ENCODE data around the gene PTPRB. TPM values are rescaled to one million over a fixed set of nuclear protein-coding genes. Genes with fewer than 3 reads are reported as not detected.

The PTPRB gene
- polyA plus RNA-seq, 2 of the 4 experiments (the other 2 are of a cell fraction): 0.34 to 0.57 TPM

GRCh38 chr12:70556179-70556869, 80.9 kb downstream of the PTPRB start:
- TF ChIP-seq, protein P1, sequence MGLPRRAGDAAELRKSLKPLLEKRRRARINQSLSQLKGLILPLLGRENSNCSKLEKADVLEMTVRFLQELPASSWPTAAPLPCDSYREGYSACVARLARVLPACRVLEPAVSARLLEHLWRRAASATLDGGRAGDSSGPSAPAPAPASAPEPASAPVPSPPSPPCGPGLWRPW (IDR thresholded peaks at IDR 0.05): no peak
- no peak for TF ChIP-seq GATA3 (IDR thresholded peaks at IDR 0.05; ENCODE audit: borderline replicate concordance)
- no peak for TF ChIP-seq RNF2 (IDR thresholded peaks at IDR 0.05; ENCODE audit: borderline replicate concordance, low read depth)
- TF ChIP-seq CTCF (IDR thresholded peaks at IDR 0.05): no peak
- no peak for TF ChIP-seq ZFP36 (IDR thresholded peaks at IDR 0.05; ENCODE audit: borderline replicate concordance, partially characterized antibody)
- no peak for TF ChIP-seq MYC (IDR thresholded peaks at IDR 0.05; ENCODE audit: borderline replicate concordance, low read length)
- TF ChIP-seq E2F6 (IDR thresholded peaks at IDR 0.05; ENCODE audit: borderline replicate concordance, low read depth): no peak
- TF ChIP-seq HOXA7 (CRISPR knock-in tag; IDR thresholded peaks at IDR 0.05): no peak
- TF ChIP-seq FOXS1 (CRISPR knock-in tag; IDR thresholded peaks at IDR 0.05): no peak
- no peak for TF ChIP-seq PBX3 (IDR thresholded peaks at IDR 0.05)
- no peak for TF ChIP-seq ESRRA (IDR thresholded peaks at IDR 0.05; ENCODE audit: borderline replicate concordance, low read length)
- TF ChIP-seq EP300 (IDR thresholded peaks at IDR 0.05): no peak
- H3K4me2 ChIP-seq: no peak overlapping the region
- H3K9me3 ChIP-seq: no peaks in the 10 kb centered on the region
- H3K4me1 ChIP-seq: no peaks in the 10 kb centered on the region
- FAIRE-seq: no peak
- POLR2A ChIA-PET: interaction anchor here (1.0 kb wide), 1 partner anchor 642 kb away, joined by 3 read pairs; no protein-coding TSS in a partner anchor
- WGBS (ENCODE audit: missing lambda C conversion rate): 18% methylated on average over 5 of the region's 5 CpGs
- no peak overlapping the region for H3K4me3 ChIP-seq
- H3K27ac ChIP-seq: no peak overlapping the region
- CTCF ChIA-PET: no interaction called here
- no peak for DNase-seq (ENCODE audit: low read depth in 1 of 2, low spot score in 1 of 2)
- ATAC-seq: no peak

DNA sequence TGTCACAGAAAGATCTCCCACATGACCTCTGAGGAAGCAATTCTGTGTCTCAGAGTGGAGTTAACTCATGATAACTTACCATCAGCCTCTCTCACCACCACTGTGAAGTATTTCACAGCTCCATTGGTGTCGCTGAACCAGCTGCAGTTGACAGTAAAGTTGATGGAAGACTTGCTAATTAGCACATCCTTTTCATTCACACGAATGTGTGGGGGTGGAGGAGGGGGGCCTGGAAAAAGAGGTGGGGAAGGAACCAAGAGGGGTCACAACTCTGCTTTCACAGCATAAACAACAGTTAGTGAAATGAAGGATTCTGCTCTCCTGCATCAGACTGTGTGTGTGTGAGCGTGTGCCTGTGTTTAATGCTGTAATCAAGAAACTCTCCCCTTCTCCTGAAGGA, 82.1 kb downstream of the PTPRB start:
- Histone ChIP-seq H3K4me3 (no peak overlapping the region), H3K4me2 (no peak overlapping the region), H3K9me3 (no peaks in the 10 kb centered on the region), H3K4me1 (no peaks in the 10 kb centered on the region), H3K27ac (no peak overlapping the region)
- CTCF ChIA-PET: no interaction called here
- no peak for DNase-seq (ENCODE audit: low read depth in 1 of 2, low spot score in 1 of 2)
- no peak for FAIRE-seq
- POLR2A ChIA-PET: no interaction called here
- ATAC-seq: no peak
- 26% methylated on average over 3 of the region's 3 CpGs for WGBS (ENCODE audit: missing lambda C conversion rate)
- no peak for TF ChIP-seq REST (IDR thresholded peaks at IDR 0.05)
- TF ChIP-seq MAZ (IDR thresholded peaks at IDR 0.05; ENCODE audit: borderline replicate concordance, low read depth, low read length): no peak
- TF ChIP-seq JUN (IDR thresholded peaks at IDR 0.05): no peak
- no peak for TF ChIP-seq JUNB (IDR thresholded peaks at IDR 0.05)
- TF ChIP-seq CHD4 (IDR thresholded peaks at IDR 0.05; ENCODE audit: borderline replicate concordance): no peak
- no peak for TF ChIP-seq RAD21 (conservative IDR thresholded peaks at IDR 0.05 in 1 of 2, IDR thresholded peaks at IDR 0.05 in 1 of 2)
- no peak for TF ChIP-seq CBX2 (IDR thresholded peaks at IDR 0.05; ENCODE audit: borderline replicate concordance, low read depth)
- TF ChIP-seq HDAC2 (IDR thresholded peaks at IDR 0.05): no peak
- no peak for TF ChIP-seq CEBPB (IDR thresholded peaks at IDR 0.05)
- TF ChIP-seq BCL3 (IDR thresholded peaks at IDR 0.05): no peak
- TF ChIP-seq CBX8 (IDR thresholded peaks at IDR 0.05): no peak
- TF ChIP-seq NFE2L2 (conservative IDR thresholded peaks at IDR 0.05; ENCODE audit: low read length): no peak
- TF ChIP-seq ATOH8 (CRISPR knock-in tag; IDR thresholded peaks at IDR 0.05; ENCODE audit: low read depth): no peak
- TF ChIP-seq ESRRA (IDR thresholded peaks at IDR 0.05; ENCODE audit: borderline replicate concordance, low read length): no peak
- TF ChIP-seq ZC3H11A (IDR thresholded peaks at IDR 0.05): no peak
- TF ChIP-seq HOXB13 (CRISPR knock-in tag; IDR thresholded peaks at IDR 0.05; ENCODE audit: low read depth): no peak
- no peak for TF ChIP-seq RARB (CRISPR knock-in tag; IDR thresholded peaks at IDR 0.05)
